ENCODE measurements around the gene EVI5L. TPM values are rescaled to one million over a fixed set of nuclear protein-coding genes. Genes with fewer than 3 reads are reported as not detected.
"Not testable (repeated sequence)": the region's sequence is repeated elsewhere in the genome, so short reads cannot be mapped to it uniquely, and the experiment has no call there.

EVI5L gene
- total RNA-seq, 1 experiment from 2014 or later = 24.5 TPM

DNA sequence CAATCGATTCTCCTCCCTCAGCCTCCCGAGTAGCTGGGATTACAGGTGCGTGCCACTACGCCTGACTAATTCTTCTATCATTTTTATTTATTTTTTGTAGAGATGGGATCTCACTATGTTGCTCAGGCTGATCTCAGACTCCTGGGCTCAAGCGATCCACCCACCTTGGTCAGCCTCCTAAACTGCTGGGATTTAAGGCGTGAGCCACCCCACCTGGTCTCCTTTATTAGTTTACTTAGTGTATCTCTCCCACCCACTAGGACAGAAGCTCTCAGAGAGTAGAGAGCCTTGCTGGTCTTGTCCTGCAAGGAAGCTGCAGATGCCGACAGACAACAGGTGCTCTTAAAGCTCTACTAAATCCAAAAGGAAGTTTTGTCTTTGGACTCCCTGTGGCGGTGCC, 55.8 kb downstream of the EVI5L start:
- no peak for DNase-seq (ENCODE audit: low spot score)
- in situ Hi-C loops (cut with HindIII; ENCODE audit: low sequenced_read_pairs) = no loop called here

DNA sequence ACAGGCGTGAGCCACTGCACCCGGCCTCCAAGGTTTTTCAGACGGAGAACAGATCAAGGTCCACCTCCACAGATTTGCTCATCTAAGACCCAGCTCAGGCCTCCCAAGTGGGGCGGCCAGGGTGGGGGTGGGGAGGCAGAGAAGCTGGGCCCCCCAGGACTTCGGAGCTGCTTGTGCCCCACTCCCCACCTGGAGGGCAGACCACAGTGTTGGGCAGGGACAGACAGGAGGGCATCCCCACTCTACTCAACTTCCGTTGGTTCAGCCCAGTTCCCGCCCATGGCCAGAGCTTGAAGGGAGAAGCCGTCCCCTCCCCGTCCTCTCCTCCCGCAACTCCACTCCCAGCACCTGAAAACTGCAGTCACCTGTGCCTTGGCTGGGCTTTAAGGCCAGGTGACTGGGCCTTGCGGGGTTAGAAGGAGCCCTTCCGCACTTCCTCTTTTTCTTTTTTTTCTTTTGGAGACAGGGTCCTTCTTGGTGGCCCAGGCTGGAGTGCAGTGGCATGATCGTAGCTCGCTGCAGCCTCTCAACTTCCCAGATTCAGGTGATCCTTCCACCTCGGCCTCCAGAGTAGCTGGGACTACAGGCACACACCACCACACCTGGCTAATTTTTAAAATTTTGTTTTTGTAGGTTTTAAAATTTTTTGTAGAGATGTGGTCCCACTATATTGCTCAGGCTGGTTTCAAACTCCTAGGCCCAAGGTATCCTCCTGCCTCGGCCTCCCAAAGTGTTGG, 57.6 kb downstream of the EVI5L start:
- in situ Hi-C loops (cut with HindIII; ENCODE audit: low sequenced_read_pairs) = no loop called here
- no peak for DNase-seq (ENCODE audit: low spot score)

DNA sequence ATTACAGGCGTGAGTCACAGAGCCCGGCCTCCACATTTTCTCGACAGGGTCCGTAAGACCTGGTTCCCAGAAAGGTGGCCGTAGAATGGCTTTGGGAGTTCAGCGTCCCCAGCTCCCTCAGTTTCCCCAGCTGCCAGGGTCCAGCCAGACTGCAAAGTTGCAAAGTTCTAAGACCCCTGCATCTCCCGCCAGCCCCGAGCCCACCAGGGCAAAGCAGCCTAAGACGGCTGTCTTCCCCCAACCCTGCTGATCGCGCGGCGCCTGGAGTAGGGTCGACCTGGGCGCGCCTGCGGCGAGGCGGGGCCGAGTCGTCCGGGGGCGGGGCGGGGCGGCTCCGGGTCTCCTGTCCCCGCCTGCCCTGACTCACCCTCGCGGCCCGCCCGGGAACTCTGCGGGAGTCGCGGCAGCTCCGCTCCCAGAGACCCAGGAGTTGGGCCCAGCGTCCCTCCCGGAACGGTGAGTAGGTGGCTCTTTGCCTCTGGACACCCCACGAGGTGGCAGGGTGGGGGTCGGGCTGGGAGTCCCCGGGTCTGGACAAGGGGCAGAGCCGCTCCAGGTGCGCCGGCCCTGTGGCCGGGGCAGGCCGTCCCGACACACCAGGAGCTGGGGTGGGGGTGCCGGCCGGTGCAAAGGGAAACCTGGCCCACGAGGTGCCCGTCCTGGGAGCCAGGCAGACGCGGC, 58.3 kb downstream of the EVI5L start, which contains the start of gene LRRC8E:
Gene LRRC8E (plus strand): TSS at position 366 of the 681 bp plus-strand sequence. CDS start 7,094 bp downstream, outside the sequence.
- in situ Hi-C loops (cut with HindIII; ENCODE audit: low sequenced_read_pairs) = no loop called here
- DNase-seq (ENCODE audit: low spot score) = no peak

DNA sequence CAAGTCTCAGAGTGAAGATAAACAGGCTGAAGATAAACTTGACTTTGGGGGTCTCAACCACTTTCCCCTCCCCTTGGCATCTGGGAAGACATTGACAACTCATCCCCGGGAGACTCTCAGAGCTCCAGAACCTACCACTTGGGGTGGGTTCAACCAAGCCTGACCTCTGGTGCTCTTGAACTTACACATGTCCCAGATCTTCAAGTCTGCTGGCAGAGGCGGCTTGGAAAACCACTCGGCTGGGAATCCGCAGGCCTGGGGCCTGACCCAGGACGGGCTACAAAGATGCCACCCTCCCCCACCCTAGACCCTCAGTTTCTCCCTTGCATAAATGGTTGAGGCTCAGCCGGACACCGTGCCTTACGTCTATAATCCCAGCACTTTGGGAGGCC, 58.8 kb downstream of the EVI5L start:
- in situ Hi-C loops (cut with HindIII; ENCODE audit: low sequenced_read_pairs) = no loop called here
- no peak for DNase-seq (ENCODE audit: low spot score)

DNA sequence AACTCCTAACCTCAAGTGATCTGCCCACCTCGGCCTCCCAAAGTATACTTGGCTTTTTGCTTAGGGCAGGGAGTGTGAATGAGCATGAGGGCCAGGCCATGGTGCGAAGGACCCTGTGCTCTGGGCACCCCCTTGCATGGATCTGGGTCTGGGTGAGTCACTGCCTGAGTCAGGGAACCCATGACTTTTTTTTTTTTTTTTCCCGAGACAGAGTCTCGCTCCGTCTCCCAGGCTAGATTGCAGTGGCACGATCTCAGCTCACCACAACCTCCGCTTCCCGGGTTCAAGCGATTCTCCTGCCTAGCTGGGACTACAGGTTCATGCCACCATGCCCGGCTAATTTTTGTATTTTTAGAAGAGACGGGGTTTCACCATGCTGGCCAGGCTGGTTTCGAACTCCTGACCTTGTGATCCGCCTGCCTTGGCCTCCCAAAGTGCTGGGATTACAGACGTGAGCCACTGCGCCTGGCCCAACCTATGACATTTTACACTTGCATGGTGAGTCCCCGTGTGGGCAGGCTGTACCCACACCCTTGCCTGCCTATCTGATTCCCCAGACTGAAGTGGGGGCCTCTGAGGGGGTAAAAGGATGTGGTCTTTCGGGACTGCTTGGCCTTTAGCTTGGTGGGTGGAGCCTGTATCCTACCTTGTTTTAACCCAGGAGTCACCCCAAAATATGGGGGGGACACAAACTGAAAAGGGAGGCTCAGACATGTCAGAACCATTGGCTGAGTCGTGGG, 63.5 kb downstream of the EVI5L start:
- in situ Hi-C loops (cut with HindIII; ENCODE audit: low sequenced_read_pairs); DNase-seq (ENCODE audit: low spot score): not testable (repeated sequence)

DNA sequence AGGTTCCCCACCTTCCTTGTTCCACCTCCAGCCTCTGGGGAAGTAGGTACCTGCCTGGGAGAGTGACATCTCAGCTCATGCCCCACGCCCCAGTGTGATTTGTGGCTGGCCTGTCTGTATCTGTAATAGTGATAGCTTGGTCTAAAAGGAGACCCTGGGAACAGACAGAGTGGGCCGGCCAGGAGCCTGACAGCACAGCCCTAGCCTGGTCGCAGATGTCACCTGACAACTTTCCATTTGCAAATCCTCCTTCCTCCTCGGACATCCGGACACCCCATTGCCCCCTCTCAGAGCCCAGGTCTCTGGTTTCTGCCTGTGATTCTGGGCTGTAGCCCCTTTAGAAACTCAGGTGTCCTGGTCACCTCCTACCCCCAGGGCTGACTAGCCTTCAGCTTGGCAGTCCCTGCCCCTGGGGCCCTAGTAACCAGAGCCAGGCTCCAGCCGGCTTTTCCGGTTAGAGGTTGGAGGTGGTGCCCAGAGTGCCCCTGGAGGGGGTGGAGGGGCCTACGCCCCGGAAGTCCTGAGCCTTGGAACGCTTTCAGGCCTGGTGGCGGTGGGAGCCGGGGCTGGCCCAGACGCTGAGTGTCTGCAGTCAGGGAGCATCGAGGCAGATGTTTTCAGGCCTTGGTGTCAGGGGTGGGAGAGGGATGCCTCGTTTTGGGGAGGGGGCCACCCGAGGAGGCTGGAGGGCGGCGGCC, 64.7 kb downstream of the EVI5L start:
- in situ Hi-C loops (cut with HindIII; ENCODE audit: low sequenced_read_pairs) = no loop called here
- no peak for DNase-seq (ENCODE audit: low spot score)

DNA sequence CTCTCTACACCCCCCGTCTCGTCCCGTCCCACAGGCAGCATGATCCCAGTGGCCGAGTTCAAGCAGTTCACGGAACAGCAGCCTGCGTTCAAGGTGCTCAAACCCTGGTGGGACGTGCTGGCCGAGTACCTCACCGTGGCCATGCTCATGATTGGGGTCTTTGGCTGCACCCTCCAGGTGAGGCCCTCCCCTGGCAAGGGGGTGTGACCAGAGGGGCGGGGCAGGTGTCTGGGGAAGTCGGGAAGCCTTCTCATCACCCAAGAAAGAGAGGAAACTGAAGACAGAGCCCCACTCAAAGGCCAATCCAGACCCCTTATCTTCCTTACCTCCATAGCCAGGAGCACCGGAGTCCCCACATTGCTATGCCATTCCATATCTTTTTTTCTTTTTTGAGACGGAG, 65.5 kb downstream of the EVI5L start:
- DNase-seq (ENCODE audit: low spot score) = no peak
- in situ Hi-C loops (cut with HindIII; ENCODE audit: low sequenced_read_pairs) = no loop called here

DNA sequence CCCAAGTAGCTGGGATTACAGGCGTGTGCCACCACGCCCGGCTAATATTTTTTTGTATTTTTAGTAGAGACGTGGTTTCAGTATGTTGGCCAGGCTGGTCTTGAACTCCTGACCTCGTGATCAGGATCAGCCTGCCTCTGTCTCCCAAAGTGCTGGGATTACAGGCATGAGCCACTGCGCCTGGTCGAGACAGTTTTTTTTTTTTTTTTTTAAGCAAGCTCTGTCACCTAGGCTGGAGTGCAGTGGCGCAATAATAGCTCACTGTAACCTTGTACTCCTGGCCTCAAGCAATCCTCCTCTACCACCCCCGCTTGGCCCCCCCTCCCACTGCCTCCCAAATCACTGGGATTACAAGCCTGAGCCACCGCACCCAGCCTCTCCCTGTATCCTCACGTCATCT, 67.3 kb downstream of the EVI5L start:
- DNase-seq (ENCODE audit: low spot score) = no peak
- in situ Hi-C loops (cut with HindIII; ENCODE audit: low sequenced_read_pairs) = no loop called here

DNA sequence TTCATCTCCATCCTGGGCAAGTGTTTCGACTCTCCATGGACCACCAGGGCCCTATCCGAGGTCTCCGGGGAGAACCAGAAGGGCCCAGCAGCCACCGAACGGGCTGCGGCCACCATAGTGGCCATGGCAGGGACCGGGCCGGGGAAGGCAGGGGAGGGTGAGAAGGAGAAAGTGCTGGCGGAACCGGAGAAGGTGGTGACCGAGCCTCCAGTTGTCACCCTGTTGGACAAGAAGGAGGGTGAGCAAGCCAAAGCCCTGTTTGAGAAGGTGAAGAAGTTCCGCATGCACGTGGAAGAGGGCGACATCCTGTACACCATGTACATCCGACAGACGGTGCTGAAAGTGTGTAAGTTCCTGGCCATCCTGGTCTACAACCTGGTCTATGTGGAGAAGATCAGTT, 68.9 kb downstream of the EVI5L start:
- in situ Hi-C loops (cut with HindIII; ENCODE audit: low sequenced_read_pairs) = no loop called here
- no peak for DNase-seq (ENCODE audit: low spot score)

DNA sequence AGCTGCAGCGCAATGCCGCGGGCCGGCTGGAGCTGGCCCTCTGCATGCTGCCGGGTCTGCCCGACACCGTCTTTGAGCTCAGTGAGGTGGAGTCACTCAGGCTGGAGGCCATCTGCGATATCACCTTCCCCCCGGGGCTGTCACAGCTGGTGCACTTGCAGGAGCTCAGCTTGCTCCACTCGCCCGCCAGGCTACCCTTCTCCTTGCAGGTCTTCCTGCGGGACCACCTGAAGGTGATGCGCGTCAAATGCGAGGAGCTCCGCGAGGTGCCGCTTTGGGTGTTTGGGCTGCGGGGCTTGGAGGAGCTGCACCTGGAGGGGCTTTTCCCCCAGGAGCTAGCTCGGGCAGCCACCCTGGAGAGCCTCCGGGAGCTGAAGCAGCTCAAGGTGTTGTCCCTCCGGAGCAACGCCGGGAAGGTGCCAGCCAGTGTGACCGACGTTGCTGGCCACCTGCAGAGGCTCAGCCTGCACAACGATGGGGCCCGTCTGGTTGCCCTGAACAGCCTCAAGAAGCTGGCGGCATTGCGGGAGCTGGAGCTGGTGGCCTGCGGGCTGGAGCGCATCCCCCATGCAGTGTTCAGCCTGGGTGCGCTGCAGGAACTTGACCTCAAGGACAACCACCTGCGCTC, 69.8 kb downstream of the EVI5L start:
- DNase-seq (ENCODE audit: low spot score) = no peak
- in situ Hi-C loops (cut with HindIII; ENCODE audit: low sequenced_read_pairs) = no loop called here

DNA sequence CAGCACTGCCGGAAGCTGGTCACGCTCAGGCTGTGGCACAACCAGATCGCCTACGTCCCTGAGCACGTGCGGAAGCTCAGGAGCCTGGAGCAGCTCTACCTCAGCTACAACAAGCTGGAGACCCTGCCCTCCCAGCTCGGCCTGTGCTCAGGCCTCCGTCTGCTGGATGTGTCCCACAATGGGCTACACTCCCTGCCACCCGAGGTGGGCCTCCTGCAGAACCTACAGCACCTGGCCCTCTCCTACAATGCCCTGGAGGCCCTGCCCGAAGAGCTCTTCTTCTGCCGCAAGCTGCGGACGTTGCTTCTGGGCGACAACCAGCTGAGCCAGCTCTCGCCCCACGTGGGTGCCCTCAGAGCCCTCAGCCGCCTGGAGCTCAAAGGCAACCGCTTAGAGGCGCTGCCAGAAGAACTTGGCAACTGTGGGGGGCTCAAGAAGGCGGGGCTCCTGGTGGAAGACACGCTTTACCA, 70.4 kb downstream of the EVI5L start:
- in situ Hi-C loops (cut with HindIII; ENCODE audit: low sequenced_read_pairs) = no loop called here
- DNase-seq (ENCODE audit: low spot score) = no peak

DNA sequence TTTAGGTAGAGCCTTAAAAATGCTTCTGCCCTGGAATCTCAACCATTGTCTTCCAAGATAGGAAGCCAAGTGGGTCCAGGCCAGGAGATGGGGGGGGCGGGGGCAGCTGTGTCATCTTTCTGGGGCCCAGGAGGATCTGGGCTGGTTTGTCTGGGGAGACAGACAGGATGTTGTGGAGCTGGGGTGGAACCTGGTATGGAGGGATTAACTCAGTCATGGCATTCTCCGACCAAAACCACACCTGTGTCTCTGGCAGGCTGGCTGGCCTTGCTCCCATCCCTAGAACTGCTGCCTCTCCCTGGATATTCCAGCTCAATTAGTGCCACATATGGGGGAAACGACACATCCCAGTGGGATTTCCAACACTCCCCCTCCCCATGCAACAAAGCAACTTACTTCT, 70.9 kb downstream of the EVI5L start:
- no peak for DNase-seq (ENCODE audit: low spot score)
- in situ Hi-C loops (cut with HindIII; ENCODE audit: low sequenced_read_pairs) = no loop called here

DNA sequence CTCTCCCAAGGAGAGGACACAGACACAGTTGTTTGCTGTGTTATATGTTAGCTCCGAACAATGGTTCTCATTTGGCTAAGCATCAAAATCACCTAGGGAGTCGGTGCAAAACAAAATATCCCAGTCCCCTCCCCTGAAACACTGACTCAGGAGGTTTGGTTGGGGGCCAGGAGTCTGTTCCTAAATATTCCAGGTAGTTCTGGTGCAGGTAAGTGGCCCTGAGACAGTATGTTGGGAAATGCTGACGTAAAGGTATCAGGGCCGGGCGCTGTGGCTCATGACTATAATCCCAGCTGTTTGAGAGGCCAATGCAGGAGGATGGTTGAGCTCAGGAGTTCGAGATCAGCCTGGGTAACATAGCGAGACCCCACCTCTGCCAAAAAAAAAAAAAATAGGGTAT, 71.3 kb downstream of the EVI5L start:
- in situ Hi-C loops (cut with HindIII; ENCODE audit: low sequenced_read_pairs) = no loop called here
- no peak for DNase-seq (ENCODE audit: low spot score)

DNA sequence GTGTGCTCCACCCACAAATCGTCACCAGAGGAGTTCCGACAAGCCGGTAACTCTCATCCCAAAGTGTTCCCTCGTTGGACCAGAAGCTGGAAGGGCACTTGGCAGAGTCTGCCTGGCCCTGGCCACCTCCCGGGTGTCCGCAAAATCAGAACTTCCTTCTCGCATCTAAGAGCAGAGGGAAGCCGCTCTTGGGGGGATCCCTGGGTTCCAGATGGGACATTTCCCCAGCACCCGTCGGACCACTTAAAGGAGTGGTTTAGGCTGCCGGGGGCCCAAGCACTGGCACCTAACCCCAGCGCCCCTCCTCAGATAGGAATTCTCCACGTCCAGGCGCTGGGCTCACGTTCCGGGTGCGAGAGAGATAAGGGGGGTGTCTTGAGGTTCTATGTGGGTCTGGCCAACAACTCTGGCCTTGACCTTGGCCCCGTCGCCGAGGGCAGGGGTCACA, 72.8 kb downstream of the EVI5L start:
- in situ Hi-C loops (cut with HindIII; ENCODE audit: low sequenced_read_pairs) = no loop called here
- DNase-seq (ENCODE audit: low spot score) = no peak

DNA sequence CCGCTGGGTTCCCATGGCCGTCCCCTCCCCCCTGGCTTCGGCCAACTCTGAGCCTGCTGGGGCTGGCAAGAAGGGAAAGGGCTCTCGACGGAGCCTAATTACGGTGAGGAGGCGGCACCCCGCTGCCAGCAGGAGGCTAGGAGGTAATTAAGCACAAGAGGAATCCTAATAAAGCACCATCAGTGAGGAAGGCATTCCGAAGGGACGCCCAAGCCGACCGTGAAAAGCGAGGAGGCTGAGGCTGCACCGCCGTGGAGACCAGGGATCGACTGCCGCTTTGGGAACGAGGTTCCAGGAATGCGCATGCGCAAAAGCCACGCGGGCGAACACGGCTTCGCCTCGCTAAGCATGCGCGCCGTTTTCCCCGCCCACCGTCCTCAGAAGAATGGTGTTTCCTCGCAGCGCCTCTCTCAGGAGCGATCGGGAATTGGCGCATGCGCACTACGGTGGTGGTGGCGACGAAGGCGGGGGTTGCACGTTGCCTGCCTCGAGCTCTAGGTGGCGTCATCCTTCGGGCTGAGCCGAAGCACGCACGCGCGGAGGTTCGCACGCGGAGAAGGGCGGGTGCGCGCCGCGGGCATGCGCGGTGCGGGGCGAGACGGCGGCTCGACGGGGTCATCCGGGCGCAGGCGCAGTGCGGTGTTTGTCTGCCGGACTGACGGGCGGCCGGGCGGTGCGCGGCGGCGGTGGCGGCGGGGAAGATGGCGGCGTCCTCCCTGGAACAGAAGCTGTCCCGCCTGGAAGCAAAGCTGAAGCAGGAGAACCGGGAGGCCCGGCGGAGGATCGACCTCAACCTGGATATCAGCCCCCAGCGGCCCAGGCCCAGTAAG, 73.4 kb downstream of the EVI5L start, which contains the start of gene MAP2K7:
Gene MAP2K7 (plus strand): TSS at position 634 of the 830 bp plus-strand sequence. CDS start 68 bp downstream, at position 702.
- DNase-seq (ENCODE audit: low spot score) = peak; percentile 98
- in situ Hi-C loops (cut with HindIII; ENCODE audit: low sequenced_read_pairs) = no loop called here

DNA sequence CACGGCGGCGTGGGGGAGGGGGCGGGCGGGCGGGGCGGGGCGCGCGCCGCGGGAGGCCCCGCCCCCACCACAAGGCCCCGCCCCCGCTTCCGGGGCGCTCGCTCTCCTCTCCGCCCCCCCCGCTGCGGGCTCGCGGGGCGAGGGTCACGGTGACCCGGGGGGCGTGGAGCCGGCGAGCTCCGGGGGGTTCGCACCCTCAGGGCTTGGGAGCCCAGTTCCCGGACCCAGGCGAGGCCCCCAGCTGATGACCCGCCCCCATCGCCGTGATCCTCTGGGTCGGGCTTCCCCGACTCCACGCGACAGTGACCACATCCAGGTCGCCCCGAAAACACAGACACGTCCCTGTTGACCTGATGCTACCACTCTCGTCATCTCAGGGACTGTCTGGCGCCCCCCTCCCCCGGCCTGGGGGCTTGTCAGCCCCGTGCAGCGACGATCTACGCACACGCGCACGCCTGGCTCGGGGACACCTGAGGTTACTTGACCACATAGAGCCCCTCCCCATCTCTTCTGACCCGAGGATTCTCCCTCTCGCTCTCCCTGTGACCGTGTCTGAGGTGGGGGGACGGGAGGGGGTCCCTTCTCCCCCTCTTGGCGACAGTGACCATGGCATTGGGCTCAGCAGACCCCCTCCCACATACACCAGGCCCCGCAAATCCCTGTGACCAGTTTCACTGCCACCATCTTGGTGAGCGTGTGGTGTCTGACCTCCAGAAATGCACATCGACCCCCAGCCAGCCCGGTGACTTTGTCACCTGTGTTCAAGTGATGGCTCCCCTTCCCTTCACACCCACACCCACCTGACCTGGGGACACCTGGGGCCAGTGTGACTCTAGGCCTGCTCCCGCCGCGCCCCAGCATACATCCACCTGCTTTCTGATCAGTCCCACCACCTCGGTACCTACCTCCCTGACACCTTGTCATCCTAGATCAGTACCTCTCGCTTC, 74.3 kb downstream of the EVI5L start:
- in situ Hi-C loops (cut with HindIII; ENCODE audit: low sequenced_read_pairs) = no loop called here
- DNase-seq (ENCODE audit: low spot score) = no peak

DNA sequence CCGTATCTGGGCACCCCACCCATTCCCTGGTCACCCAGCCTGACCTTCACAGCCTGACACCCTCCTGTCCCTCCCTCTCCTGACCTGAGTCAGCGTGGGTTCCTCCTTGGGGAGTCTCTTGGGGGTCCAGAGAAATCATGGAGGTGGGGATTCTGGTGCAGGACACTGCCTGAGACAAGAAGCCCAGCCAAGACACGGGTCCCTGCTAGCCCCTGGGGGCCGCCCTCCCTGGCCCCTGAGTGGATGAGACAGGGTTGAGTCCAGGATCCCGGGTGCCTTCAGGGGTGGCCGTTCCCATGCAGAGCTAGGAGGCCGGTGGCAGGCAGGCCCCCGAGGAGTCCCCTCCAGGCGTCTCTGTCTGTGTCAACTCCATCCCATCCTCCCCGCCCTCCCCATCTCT, 75.2 kb downstream of the EVI5L start:
- DNase-seq (ENCODE audit: low spot score) = no peak
- in situ Hi-C loops (cut with HindIII; ENCODE audit: low sequenced_read_pairs) = no loop called here
